HG03066 (cell line): ENCODE data around the gene TMEM131.

Experiments
- ATAC-seq: cut with Tn5 transposase; IDR thresholded peaks from one replicate; pipeline ENCODE4 v1.9.1; 2021; ENCODE audit warnings: low read depth; ENCODE audit not compliant: unreplicated experiment

TMEM131 gene

GRCh38 chr2:97992836-97993825 lies 2.6 kb downstream of the TMEM131 start:
- no peak for ATAC-seq

- ATAC-seq = no peak
These were observed 4.5 kb downstream of the TMEM131 start for GRCh38 chr2:97991081-97991856.

- no peak for ATAC-seq
These were observed 7.0 kb downstream of the TMEM131 start for GRCh38 chr2:97988722-97989121.

GRCh38 chr2:97985998-97986397 lies 9.8 kb downstream of the TMEM131 start:
- ATAC-seq = no peak

GRCh38 chr2:97983698-97984097 lies 12.1 kb downstream of the TMEM131 start:
- no peak for ATAC-seq

- ATAC-seq = no peak
These were observed 12.6 kb downstream of the TMEM131 start for GRCh38 chr2:97983134-97983533.

GRCh38 chr2:97982621-97983020 lies 13.1 kb downstream of the TMEM131 start:
- ATAC-seq = no peak

- ATAC-seq = no peak
These were observed 13.8 kb downstream of the TMEM131 start for GRCh38 chr2:97981961-97982360.

GRCh38 chr2:97979904-97980303 lies 15.8 kb downstream of the TMEM131 start:
- ATAC-seq = no peak

GRCh38 chr2:97974471-97974870 lies 21.3 kb downstream of the TMEM131 start:
- ATAC-seq = no peak

- no peak for ATAC-seq
These were observed 25.3 kb downstream of the TMEM131 start for GRCh38 chr2:97970293-97971060.

- no peak for ATAC-seq
These were observed 26.4 kb downstream of the TMEM131 start for GRCh38 chr2:97969081-97970067.

- no peak for ATAC-seq
These were observed 27.7 kb downstream of the TMEM131 start for GRCh38 chr2:97967931-97968627.

GRCh38 chr2:97967216-97967592 lies 28.5 kb downstream of the TMEM131 start:
- ATAC-seq = no peak

- ATAC-seq = no peak
These were observed 29.1 kb downstream of the TMEM131 start for GRCh38 chr2:97966545-97967215.

- no peak for ATAC-seq
These were observed 30.6 kb downstream of the TMEM131 start for GRCh38 chr2:97965116-97965515.

- no peak for ATAC-seq
These were observed 31.9 kb downstream of the TMEM131 start for GRCh38 chr2:97963880-97964279.

- no peak for ATAC-seq
These were observed 32.7 kb downstream of the TMEM131 start for GRCh38 chr2:97963079-97963406.

- no peak for ATAC-seq
These were observed 34.2 kb downstream of the TMEM131 start for GRCh38 chr2:97961534-97961933.
